LNCaP clone FGC (cell line): ENCODE measurements around the gene SLC6A6.
"Not testable (repeated sequence)": the region's sequence is repeated elsewhere in the genome, so short reads cannot be mapped to it uniquely, and the experiment has no call there.

Experiments used
- DNase-seq: peaks from one replicate; pipeline ENCODE4 v3.0.0-alpha.2; 2011; ENCODE audit warnings: low read depth
- H3K4me3 ChIP-seq: 2 replicates; pipeline ENCODE4 v1.5.1; 2011; ENCODE audit warnings: mild to moderate bottlenecking, low read depth, low read length, control low read depth
- CTCF ChIP-seq: IDR thresholded peaks from 2 replicates; pipeline ENCODE4 v1.5.1; 2012; ENCODE audit warnings: mild to moderate bottlenecking; ENCODE audit not compliant: control insufficient read depth, insufficient read depth; ENCODE audit errors: extremely low read depth

Gene SLC6A6

GRCh38 chr3:14405360-14406238 lies 3.2 kb downstream of the SLC6A6 start:
- DNase-seq: no peak
- TF ChIP-seq CTCF: no peak

GRCh38 chr3:14406336-14406735 lies 3.9 kb downstream of the SLC6A6 start:
- H3K4me3 ChIP-seq: no peak overlapping the region
- DNase-seq: no peak
- no peak for TF ChIP-seq CTCF

More at GRCh38 chr3:14405360-14406238, 3.2 kb downstream of the SLC6A6 start:
- no peak overlapping the region for H3K4me3 ChIP-seq

- no peak overlapping the region for H3K4me3 ChIP-seq
- DNase-seq: no peak
- no peak for TF ChIP-seq CTCF
Observed at GRCh38 chr3:14406766-14407165, 4.4 kb downstream of the SLC6A6 start.

GRCh38 chr3:14407203-14407602 lies 4.8 kb downstream of the SLC6A6 start:
- no peak for TF ChIP-seq CTCF
- no peak for DNase-seq
- no peak overlapping the region for H3K4me3 ChIP-seq

DNA sequence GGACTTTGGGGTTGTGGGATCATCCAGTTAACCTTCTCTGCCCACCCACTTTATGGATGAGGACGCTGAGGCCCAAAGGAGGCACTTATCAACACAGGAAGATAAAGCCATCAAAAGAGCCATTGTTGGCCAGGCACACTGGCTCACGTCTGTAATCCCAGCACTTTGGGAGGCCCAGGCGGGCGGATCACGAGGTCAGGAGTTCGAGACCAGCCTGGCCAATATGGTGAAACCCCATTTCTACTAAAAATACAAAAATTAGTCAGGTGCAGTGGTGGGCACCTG lies 7.3 kb downstream of the SLC6A6 start:
- DNase-seq: not testable (repeated sequence)

GRCh38 chr3:14410106-14410502 lies 7.7 kb downstream of the SLC6A6 start:
- no peak for TF ChIP-seq CTCF
- no peak for DNase-seq

More for the DNA sequence above, 7.3 kb downstream of the SLC6A6 start:
- H3K4me3 ChIP-seq: not testable (repeated sequence)

DNA sequence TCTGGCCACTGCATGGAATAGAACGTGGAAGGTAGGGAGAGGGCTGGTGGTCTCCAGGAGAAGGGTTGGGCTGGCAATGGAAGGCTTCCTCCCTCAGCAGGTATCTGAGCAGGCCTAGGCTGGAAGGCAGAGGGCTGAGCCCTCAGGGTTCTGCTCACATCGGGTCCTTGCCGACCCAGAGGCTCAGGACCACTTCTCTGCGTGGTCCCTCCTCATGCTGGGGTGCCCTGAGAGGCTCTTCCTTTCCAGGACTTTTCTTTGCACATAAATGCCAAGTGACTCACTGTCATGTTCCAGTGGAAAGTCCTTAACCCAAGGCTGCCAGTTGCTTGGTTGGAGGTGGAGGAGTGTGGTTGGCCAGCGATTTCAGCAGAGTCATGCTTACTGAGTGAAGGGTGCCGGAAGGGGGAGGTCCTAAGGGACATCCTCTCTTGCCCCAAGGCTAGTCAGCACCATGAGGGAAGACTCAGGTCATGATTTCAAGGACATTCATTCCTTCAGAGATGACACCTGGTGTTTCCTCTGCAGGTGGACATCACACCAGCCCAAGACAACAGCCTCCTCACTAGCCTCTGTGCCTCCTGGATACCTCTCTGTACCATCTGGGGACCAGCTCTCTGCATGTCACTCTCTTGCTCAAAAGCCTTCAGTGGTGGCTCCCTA lies 8.2 kb downstream of the SLC6A6 start:
- H3K4me3 ChIP-seq: no peak overlapping the region
- TF ChIP-seq CTCF: no peak
- no peak for DNase-seq

More at GRCh38 chr3:14410106-14410502, 7.7 kb downstream of the SLC6A6 start:
- no peak overlapping the region for H3K4me3 ChIP-seq
